Measurements from ENCODE around the gene DNAI7.

- TF ChIP-seq CTCF (IDR thresholded peaks at IDR 0.05 in 4 of 5, conservative IDR thresholded peaks at IDR 0.05 in 1 of 5) = no peak
- TF ChIP-seq POLR2A (IDR thresholded peaks at IDR 0.05) = no peak
Observed at GRCh38 chr12:25079393-25079792, 115.6 kb downstream of the DNAI7 start.
